ENCODE data around the gene RASA1.

GRCh38 chr5:87430863-87431457 is 163.3 kb downstream of the RASA1 start:
- no peak for TF ChIP-seq POLR2AphosphoS5 (IDR thresholded peaks at IDR 0.05; ENCODE audit: low read depth)
- TF ChIP-seq, protein P1, sequence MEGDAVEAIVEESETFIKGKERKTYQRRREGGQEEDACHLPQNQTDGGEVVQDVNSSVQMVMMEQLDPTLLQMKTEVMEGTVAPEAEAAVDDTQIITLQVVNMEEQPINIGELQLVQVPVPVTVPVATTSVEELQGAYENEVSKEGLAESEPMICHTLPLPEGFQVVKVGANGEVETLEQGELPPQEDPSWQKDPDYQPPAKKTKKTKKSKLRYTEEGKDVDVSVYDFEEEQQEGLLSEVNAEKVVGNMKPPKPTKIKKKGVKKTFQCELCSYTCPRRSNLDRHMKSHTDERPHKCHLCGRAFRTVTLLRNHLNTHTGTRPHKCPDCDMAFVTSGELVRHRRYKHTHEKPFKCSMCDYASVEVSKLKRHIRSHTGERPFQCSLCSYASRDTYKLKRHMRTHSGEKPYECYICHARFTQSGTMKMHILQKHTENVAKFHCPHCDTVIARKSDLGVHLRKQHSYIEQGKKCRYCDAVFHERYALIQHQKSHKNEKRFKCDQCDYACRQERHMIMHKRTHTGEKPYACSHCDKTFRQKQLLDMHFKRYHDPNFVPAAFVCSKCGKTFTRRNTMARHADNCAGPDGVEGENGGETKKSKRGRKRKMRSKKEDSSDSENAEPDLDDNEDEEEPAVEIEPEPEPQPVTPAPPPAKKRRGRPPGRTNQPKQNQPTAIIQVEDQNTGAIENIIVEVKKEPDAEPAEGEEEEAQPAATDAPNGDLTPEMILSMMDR (conservative IDR thresholded peaks at IDR 0.05; ENCODE audit: low read depth in 2 of 2): no peak
- TF ChIP-seq REST (IDR thresholded peaks at IDR 0.05; ENCODE audit: unreplicated experiment): no peak
- no peak for TF ChIP-seq EZH2phosphoT487 (IDR thresholded peaks at IDR 0.05; ENCODE audit: unreplicated experiment)
